HG03108 (cell line): ENCODE results near the gene TARM1.
"Not testable (repeated sequence)": the region's sequence is repeated elsewhere in the genome, so short reads cannot be mapped to it uniquely, and the experiment has no call there.

Source experiments
- ATAC-seq: cut with Tn5 transposase; IDR thresholded peaks from one replicate; pipeline ENCODE4 v1.9.1; 2021; ENCODE audit warnings: moderate library complexity; ENCODE audit not compliant: unreplicated experiment

TARM1 gene

DNA sequence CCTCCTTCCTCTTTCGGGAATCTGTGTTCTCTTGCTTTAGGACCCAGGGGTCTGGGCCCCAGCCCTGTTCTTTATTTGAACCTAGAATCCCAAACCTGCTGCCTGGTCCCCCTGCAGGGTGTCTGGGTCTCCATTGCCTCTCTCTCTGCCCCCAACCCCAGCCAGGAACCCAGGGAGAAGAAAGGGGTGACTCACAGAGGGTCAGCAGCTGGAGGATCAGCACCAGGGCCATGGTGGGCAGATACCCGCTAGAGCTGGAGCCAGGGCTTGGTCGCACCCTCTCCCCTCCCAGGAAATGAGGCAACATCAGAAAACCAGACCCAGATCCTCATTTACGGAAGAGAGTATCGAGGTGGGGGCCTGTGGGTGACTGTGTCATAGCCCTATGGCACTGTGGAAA is 19.4 kb upstream of the TARM1 start, which contains the start of gene OSCAR:
Gene OSCAR (minus strand): TSS at position 243 of the 400 bp plus-strand sequence. CDS start 11 bp downstream, at position 232.
- no peak for ATAC-seq

DNA sequence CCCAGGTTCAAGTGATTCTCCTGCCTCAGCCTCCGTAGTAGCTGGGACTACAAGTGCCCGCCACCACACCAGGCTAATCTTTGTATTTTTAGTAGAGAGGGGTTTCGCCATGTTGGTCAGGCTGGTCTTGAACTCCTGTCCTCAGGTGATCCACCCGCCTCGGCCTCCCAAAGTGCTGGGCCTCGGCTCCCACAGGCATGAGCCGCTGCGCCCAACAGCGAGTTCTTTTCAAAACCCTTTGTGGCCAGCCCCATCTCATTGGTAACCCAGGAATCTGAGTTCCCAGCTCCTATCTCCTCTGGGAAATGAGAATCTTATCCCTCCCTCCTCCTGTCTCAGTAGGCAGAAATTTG is 18.7 kb upstream of the TARM1 start:
- ATAC-seq, result not testable (repeated sequence)

DNA sequence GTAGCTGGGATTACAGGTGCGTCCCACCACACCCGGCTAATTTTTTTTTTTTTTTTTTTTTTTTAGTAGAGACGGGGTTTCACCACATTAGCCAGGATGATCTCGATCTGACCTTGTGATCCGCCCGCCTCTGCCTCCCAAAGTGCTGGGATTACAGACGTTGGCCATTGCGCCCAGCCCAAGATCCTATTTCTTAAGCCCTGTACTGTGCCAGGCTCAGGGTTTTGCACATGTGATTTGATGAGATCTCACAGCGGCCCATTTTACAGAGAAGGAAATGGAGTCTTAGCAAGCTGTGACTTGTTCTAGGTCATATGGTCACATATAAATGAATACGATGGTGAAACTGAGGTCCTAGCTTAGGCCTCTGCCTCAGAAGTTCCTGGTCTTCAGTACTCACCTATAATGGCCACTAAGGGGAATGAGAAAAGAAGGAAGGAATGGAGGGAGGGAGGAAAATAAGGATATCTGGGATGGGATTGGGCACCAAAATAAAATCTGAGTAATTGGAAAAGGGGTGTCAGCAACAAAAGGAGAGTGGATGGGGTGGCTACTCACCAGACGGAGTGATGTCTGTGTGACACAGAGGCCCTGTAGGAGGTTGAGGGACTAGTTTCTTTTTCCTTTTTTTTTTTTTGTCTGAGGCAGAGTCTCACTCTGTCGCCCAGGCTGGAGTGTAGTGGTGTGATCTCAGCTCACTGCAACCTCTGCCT is 18.2 kb upstream of the TARM1 start:
- no peak for ATAC-seq

DNA sequence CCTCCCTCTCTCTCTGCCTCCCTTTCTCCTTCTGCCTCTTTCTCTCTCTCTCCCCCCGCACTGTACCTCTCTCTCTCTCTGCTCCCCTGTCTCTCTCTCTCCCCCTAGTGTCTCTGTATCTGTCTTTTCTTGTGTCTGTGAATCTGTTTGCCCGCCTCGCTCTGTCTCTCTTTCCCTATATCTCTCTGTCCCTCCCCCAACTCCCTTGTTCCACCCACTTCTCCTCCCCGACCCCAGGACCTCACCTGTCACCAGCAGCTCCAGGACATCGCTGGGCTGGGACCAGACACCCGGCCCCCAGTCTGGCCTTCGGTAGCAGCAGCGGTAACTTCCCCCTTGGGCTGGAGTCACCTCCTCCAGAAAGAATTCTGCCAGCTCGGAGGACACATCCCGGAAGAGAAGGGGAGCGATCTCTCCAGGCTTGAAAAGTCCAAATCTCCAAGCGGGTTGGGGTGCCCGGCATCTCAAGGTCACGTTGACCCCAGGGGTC is 15.5 kb upstream of the TARM1 start:
- ATAC-seq, result no peak

DNA sequence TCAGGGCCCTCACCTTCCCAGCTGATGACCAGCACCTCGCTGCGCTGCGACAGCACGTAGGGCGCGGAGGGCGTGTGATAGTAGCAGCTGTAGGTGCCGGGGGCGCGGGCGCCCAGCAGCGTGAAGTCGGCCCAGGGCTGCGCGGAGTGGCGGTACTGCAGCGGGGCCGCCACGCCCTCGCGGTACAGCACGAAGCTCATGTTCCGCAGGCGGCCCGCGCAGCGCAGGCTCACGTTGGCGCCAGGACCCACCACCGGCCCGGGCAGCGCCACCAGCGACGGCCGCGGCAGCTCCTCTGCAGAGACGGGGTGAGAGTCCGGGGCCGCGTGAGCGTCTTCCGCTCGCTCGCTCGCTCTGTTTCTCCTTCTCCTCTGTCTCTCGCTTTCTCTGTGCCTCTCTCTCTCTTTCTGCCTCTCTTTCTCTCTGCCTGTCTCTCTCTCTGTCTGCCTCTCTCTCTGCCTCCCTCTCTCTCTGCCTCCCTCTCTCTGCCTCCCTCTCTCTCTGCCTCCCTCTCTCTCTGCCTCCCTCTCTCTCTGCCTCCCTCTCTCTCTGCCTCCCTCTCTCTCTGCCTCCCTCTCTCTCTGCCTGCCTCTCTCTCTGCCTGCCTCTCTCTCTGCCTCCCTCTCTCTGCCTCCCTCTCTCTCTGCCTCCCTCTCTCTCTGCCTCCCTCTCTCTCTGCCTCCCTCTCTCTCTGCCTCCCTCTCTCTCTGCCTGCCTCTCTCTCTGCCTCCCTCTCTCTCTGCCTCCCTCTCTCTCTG is 14.9 kb upstream of the TARM1 start:
- not testable (repeated sequence) for ATAC-seq

DNA sequence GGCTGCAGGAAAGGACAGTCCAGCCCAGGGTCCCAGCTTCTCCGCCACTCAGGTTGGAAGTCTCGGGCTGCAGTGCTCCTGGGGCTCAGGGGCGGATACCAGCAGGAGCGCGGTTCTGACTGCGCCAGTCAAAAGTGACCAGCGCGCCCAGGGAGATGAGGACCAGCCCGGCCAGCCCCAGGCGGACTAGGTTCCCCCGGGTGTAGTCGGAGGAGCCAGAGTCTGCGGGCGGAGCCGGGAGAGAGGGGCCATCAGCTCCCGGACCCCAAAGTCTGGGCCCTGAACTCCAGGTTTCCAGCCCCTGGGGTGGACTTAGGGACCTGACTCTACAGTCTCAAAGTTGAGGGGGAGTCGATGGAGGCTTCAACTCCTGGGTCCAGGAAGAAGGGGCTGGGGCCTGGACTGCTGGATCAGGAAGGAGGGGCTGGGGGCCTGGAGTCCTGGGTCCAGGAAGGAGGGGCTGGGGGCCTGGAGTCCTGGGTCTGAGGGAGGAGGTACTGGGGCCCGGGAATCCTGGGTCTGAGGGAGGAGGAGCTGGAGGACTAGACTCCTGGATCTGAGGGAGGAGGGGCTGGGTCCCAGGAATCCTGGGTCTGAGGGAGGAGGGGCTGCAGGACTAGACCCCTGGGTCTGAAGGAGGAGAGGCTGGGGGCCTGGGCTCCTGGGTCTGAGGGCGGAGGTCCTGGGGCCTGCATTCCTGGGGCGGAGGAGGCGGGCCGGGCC is 14.1 kb upstream of the TARM1 start:
- ATAC-seq, result no peak

DNA sequence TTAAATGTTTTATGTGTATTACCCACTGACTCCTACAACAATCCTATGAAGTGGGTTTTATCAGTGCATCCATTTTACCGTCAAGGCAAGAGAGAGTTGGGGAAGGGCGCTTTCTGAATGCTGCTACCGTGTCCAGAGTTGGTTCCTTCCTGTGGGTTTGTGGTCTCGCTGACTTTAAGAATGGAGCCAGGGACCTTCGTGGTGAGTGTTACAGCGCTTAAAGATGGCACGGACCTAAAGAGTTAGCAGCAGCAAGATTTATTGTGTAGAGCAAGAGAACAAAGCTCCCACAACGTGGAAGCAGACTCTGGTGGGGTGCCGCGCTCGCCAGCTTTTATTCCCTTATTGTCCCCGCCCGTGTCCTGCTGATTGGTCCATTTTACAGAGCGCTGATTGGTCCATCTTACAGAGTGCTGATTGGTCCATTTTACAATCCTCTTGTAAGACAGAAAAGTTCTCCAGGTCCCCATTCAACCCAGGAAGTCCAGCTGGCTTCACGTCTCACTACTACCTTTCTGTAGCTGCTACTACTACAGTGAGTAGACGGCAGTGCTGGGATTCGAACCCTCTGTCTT is 13.3 kb upstream of the TARM1 start:
- no peak for ATAC-seq

DNA sequence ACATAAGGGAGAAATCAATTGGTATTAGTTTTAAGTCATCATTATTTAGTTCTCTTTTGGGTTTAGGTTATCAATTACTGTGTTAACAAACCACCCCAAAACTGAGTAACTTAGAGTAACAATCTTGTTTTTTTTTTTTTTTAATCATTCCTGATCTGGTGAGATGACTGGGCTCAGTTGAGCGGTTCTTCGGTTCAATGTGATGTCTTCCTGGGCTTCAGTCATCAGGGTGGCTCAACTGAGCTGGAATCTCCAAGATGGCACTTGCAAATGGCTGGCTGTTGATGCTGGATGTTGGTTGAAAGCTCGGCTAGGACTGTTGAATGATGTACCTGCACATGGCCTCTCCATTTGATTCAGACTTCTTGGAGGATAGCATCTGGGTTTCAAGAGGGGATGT is 3.2 kb upstream of the TARM1 start:
- no peak for ATAC-seq

DNA sequence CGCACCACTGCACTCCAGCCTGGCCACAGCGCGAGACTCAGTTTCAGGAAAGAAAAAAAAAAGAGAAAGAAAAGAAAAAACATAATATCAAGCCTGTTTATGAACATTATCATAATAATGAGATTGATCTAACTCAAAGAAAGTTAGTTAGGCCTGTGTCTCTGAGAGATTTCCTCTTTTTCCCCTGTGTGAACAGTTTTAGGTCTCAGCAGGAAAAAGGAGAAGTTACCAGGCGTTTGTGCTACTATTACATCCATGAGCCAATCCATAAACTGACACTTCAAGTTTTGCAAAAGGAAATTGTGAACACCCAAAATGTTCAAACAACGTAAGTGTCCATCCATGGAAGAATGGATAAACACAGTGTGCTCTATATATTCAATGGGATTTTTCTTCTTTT is 3.8 kb downstream of the TARM1 start:
- ATAC-seq, result no peak

DNA sequence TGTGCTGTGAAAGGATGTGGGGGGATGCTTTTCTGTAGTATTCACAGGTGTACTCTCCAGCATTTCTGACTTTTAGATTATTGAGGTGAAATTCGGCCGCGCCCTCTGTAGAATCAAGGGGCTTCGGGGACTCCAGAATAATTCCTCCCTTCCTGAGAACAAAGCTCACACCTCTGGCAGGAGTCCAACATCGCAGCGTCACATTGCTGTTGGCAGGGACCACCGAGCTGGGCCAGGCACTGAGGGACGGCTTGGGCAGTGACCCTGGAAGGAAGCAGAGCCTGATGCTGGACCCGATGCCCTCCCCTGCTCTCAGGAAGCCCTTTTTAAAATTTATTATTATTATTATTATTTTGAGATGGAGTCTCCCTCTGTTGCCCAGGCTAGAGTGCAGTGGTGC is 6.3 kb downstream of the TARM1 start:
- no peak for ATAC-seq

DNA sequence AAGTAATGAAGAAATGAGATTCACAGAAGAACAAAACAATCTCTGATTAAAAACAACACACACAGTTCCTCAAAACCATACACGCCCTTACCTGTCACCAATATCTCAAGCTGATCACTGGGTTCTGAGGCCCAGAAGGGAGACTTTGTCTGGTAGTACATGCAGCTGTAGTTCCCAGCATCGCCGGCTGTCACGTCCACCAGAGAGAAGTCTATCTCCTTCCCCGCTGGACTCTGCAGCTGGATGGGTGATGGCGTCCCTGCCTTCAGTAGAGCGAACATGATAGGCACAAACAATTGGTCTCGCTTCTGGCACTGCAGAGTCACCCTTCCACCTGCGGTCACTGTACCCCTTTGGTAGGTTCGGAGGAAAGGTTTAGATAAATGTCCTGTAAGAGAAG is 7.3 kb downstream of the TARM1 start:
- no peak for ATAC-seq

DNA sequence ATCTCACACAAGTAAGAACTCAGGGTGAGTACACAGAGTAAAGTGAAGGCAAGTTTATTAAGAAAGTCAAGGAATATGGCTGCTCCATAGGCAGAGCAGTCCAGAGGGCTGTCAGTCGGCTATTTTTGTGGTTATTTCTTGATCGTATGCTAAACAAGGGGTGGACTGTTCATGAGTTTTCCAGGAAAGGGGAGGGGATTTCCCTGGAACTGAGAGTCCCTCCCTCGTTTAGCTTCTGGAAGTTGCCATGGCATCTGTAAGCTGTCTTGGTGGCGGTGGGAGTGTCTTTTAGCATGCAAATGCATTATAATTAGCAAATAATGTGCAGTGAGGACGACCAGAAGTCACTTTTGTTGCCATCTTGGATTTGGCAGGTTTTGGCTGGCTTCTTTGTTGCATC is 11.7 kb downstream of the TARM1 start:
- no peak for ATAC-seq

DNA sequence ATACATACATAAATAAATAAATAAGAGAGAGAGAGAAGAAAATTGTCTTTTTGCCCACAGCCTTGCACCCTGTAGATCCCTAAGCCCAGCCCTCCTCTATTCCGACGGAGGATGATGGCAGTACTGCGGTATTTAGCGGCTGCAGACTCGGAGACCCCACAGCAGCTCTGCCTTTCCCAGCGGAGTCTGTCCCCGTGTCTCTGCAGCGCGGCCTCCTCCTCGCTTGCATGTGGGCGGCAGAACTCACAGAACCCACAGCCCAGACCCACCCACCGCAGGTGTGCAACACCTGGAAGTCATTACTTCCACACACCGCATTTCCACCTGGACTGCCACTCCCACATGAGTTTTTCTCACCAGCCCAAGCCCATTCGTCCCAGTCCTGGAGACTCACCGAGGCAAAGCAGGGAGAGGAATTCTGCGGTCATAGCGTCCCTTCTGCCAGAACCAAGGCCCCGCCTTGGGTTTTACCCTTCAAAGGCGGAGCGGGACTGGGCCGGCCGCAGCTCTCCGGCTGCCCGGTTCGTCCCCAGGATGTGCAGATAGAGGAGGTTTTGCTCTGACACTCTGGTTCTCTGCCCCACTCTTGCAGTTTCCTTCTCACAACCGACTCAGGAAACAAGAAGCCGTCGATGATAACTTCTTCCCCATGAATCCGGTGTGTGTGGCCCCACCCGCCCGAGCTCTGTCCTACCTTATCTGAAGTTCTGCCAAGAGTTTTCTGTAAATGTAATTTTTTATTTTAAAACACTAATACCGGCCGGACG is 17.6 kb downstream of the TARM1 start, which contains the start of gene VSTM1:
Gene VSTM1 (minus strand): TSS at position 548 of the 767 bp plus-strand sequence. CDS start 120 bp downstream, at position 428.
- no peak for ATAC-seq

DNA sequence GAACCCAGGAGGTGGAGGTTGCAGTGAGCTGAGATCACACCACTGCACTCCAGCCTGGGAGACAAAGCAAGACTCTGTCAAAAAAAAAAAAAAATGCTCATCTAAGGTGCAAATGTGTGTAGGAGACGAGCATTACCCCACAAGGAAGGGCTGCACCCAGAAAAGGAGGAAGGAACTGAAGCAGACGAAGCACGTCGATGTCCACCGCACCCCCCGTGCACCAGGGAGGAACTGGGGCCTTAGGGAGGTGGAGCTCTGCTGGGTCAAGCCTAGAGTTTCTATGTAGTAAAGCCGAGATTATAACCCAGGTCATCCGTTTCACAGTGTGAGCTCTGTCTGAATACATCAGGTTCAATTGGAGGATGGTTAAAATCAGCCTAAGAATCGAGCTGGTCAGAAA is 18.5 kb downstream of the TARM1 start:
- no peak for ATAC-seq

DNA sequence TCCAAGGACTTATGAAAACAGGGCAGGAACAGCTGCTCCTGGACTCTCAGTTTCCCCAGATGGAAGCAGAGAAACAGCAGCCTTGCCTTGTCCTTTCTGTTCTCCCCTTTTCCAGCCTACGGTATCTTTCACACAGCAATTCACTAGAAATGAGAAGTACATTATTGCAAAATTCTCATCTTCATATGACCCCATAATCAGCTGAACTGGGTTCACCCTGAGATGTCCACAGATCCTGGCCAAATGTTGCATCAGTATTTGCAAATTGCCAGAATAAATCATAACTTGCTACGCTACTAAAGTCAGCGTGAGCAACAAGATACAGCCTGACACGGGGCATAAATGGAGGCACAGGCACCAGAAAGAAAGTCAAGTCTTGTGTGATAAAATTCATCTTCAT is 33.5 kb downstream of the TARM1 start:
- ATAC-seq, result no peak

DNA sequence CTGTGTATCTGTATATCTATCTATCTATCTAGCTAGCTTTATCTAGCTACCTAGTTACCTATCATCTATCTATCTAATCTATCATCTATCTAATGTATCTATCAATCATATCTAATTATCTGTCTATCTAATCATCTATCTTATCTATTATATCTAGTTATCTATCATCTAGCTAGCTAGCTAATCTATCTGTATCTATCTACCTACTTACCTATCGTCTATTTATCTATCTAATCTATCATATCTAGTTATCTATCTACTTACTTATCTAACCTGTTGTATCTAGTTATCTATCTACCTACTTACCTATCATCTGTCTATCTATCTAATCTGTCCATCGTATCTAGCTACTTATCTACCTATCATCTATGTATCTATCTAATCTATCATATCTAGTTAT is 35.4 kb downstream of the TARM1 start:
- no peak for ATAC-seq

DNA sequence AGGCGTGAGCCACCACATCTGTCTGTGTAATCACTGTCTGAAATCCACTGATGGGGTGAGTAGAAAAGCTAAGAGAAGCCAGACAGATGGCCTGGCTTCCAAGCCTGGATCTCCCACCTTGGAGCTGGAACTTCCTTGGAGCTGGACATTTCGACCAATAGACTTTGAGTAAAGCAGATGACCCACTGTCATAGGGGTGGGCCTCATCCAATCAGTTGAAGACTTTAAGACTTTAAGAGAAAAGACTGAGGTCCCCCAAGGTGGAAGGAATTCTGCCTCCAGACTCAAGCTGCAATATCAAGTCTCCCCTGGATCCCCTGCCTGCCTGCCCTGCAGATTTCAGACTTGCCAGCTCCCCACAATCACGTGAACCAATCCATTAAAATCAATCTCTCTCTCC is 38.2 kb downstream of the TARM1 start:
- no peak for ATAC-seq

DNA sequence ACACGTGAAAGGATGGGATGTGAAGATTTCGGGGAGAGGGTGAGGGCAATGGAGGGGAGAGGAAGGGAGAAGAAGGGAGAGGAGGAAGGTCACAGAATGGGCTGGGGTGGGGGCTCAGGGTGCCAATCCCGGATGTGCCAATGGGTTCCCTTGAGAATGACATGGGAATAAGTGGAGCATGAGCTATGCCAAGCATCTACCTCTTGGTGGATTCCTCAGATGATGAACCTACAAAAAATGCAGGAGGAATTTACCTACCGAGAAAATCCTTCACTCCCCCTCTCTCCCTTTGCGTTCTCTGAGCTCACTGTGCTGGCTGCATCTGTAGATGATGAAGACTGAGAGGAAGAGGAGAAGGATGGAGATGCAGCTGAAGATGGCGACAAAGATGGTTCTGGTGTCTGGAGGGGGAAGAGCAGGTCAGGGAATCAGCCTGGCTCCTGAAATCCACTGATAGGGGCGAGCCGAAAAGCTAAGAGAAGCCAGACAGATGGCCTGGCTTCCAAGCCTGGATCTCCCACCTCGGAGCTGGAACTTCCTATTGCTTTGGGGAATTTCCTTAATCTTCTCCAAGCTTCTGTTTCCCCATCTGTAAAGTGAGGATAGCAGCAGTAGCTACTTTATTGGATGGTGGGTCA is 39.1 kb downstream of the TARM1 start:
- no peak for ATAC-seq

DNA sequence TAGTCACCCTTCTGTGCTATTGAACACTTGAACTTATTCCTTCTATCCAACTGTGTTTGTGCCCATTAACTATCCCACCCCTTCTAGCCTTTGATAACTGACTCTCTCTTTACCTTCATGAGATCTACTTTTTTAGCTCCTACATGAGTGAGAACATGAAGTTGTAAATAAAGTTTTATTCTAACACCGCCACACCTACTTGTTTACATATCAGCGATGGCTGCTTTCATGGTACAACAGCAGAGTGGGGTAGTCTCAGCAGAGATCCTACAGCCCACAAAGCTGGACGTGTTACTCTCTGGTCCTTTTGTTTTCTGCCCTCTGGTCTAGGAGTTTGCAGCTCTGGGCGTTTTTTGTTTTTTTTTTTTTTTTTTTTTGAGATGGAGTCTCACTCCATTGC is 41.2 kb downstream of the TARM1 start:
- no peak for ATAC-seq

DNA sequence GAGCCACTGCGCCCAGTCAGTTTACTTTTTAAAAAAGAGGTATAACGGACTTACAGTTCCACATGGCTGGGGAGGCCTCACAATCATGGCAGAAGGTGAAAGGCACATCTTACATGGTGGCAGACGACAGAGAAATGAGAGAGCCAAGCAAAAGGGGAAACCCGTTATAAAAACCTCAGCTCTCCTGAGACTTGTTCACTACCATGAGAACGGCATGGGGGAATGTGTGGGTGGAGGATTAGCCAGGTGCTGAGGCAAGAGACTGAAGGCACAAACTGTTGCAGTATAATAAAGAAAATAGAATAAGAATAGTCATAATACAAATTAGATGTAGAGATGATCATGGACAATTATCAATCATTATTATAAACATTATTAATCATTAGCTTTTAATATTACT is 44.6 kb downstream of the TARM1 start:
- ATAC-seq, result not testable (repeated sequence)
